Head of caudate nucleus (tissue), 42 donors: ENCODE results near the gene STIM1.
"Not testable (repeated sequence)": the region's sequence is repeated elsewhere in the genome, so short reads cannot be mapped to it uniquely, and the experiment has no call there.

Experiments
- DNase-seq, 42 donors: peaks; one replicate each; pipeline versions ENCODE4 v3.0.0 to v3.0.0-alpha.2; 2020 to 2021; ENCODE audit warnings: mixed read lengths in 7 of 42
- intact Hi-C: fragments of 100-400 bp; cut with DNase I; formaldehyde crosslinking; loops from one replicate; pipeline ENCODE4 v1.15.0; 2022

STIM1 gene

GRCh38 chr11:3873712-3874349 is 18.4 kb downstream of the STIM1 start:
- no peak for DNase-seq
- intact Hi-C loops, result no loop called here

- no peak for DNase-seq
- intact Hi-C loops, result no loop called here
These were observed 21.1 kb downstream of the STIM1 start for GRCh38 chr11:3876613-3877012.

GRCh38 chr11:3877364-3878257 is 22.1 kb downstream of the STIM1 start:
- no peak for DNase-seq
- intact Hi-C loops, result no loop called here

- DNase-seq, result no peak
- intact Hi-C loops, result no loop called here
These were observed 22.8 kb downstream of the STIM1 start for GRCh38 chr11:3878258-3878584.

GRCh38 chr11:3879216-3879966 is 23.9 kb downstream of the STIM1 start:
- intact Hi-C loops, result no loop called here
- DNase-seq, result no peak

GRCh38 chr11:3879967-3880542 is 24.6 kb downstream of the STIM1 start:
- intact Hi-C loops, result no loop called here
- DNase-seq, result no peak

GRCh38 chr11:3880724-3881123 is 25.3 kb downstream of the STIM1 start:
- intact Hi-C loops, result no loop called here
- no peak for DNase-seq

- intact Hi-C loops, result no loop called here
- DNase-seq, result no peak
These were observed 27.2 kb downstream of the STIM1 start for GRCh38 chr11:3882655-3883054.

GRCh38 chr11:3885855-3886254 is 30.4 kb downstream of the STIM1 start:
- intact Hi-C loops, result no loop called here
- no peak for DNase-seq

GRCh38 chr11:3886985-3887384 is 31.5 kb downstream of the STIM1 start:
- intact Hi-C loops, result no loop called here
- DNase-seq, result no peak

- DNase-seq, result no peak
- intact Hi-C loops, result no loop called here
These were observed 33.4 kb downstream of the STIM1 start for GRCh38 chr11:3888876-3889275.

GRCh38 chr11:3890014-3890413 is 34.5 kb downstream of the STIM1 start:
- intact Hi-C loops, result no loop called here

GRCh38 chr11:3890806-3891205 is 35.3 kb downstream of the STIM1 start:
- no peak for DNase-seq
- intact Hi-C loops, result no loop called here

More at GRCh38 chr11:3890014-3890413, 34.5 kb downstream of the STIM1 start:
- no peak for DNase-seq

GRCh38 chr11:3891751-3892150 is 36.3 kb downstream of the STIM1 start:
- intact Hi-C loops, result no loop called here
- DNase-seq, result no peak

GRCh38 chr11:3892156-3892555 is 36.7 kb downstream of the STIM1 start:
- intact Hi-C loops, result no loop called here
- DNase-seq, result no peak

- DNase-seq, result no peak
- intact Hi-C loops, result no loop called here
These were observed 37.8 kb downstream of the STIM1 start for GRCh38 chr11:3893311-3893710.

- intact Hi-C loops, result no loop called here
- no peak for DNase-seq
These were observed 38.8 kb downstream of the STIM1 start for GRCh38 chr11:3894128-3894731.

GRCh38 chr11:3896644-3897043 is 41.2 kb downstream of the STIM1 start:
- DNase-seq, result no peak
- intact Hi-C loops, result no loop called here

- intact Hi-C loops, DNase-seq: not testable (repeated sequence)
These were observed 44.8 kb downstream of the STIM1 start for GRCh38 chr11:3900230-3900629.
